WTC11 (cell line): Measurements from ENCODE around the gene GALNTL6.

Experiments used
- E2F1 ChIP-seq: sonication (generic); formaldehyde crosslinking; IDR thresholded peaks from 2 replicates; pipeline ENCODE4 v1.8.0; 2022; ENCODE audit warnings: mild to moderate bottlenecking, missing genetic modification reagents
- ESRRA ChIP-seq: sonication (generic); formaldehyde crosslinking; IDR thresholded peaks from 2 replicates; pipeline ENCODE4 v1.8.1; 2022; ENCODE audit warnings: mild to moderate bottlenecking, missing genetic modification reagents, borderline replicate concordance
- USF2 ChIP-seq: sonication (generic); formaldehyde crosslinking; IDR thresholded peaks from 2 replicates; pipeline ENCODE4 v1.8.1; 2023; ENCODE audit warnings: mild to moderate bottlenecking, missing genetic modification reagents, moderate library complexity
- TF ChIP-seq, protein P1 (sequence below): fragments of 200-600 bp; IDR thresholded peaks from 2 replicates; pipeline ENCODE4 v1.8.0; 2022; ENCODE audit warnings: antibody characterized with exemption

DNA sequence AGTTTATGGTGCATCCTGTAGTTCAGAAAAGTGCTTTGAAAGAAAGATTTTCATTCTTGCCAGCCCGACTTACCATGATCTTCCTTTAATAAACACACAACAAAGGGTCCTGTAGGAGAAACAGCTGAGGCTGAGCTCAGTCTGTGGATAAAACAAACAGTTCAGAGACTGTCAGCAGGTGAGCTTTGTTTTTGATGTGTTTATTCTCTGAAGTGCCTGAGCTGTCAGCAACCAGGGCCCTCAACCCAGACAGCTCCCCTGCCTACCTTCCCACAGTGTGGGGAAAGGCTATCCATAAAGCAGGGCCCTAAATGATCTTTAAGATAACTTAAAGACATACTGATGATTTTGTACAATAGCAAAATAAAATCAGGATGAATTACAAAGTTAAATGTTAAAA, 896.2 kb downstream of the GALNTL6 start:
- no peak for TF ChIP-seq E2F1 (CRISPR knock-in tag)
- TF ChIP-seq, protein P1, sequence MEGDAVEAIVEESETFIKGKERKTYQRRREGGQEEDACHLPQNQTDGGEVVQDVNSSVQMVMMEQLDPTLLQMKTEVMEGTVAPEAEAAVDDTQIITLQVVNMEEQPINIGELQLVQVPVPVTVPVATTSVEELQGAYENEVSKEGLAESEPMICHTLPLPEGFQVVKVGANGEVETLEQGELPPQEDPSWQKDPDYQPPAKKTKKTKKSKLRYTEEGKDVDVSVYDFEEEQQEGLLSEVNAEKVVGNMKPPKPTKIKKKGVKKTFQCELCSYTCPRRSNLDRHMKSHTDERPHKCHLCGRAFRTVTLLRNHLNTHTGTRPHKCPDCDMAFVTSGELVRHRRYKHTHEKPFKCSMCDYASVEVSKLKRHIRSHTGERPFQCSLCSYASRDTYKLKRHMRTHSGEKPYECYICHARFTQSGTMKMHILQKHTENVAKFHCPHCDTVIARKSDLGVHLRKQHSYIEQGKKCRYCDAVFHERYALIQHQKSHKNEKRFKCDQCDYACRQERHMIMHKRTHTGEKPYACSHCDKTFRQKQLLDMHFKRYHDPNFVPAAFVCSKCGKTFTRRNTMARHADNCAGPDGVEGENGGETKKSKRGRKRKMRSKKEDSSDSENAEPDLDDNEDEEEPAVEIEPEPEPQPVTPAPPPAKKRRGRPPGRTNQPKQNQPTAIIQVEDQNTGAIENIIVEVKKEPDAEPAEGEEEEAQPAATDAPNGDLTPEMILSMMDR: no peak
- no peak for TF ChIP-seq USF2 (CRISPR knock-in tag)
- no peak for TF ChIP-seq ESRRA
